GM10847 (cell line): ENCODE results near the gene GPBP1L1.

Experiments used
- POLR2A ChIP-seq: IDR thresholded peaks from 2 replicates; pipeline ENCODE4 v1.6.1; 2011; ENCODE audit not compliant: insufficient read length; ENCODE audit errors: extremely low read depth

The GPBP1L1 gene

GRCh38 chr1:45585110-45585426, 101.3 kb downstream of the GPBP1L1 start:
- TF ChIP-seq POLR2A, result no peak

DNA sequence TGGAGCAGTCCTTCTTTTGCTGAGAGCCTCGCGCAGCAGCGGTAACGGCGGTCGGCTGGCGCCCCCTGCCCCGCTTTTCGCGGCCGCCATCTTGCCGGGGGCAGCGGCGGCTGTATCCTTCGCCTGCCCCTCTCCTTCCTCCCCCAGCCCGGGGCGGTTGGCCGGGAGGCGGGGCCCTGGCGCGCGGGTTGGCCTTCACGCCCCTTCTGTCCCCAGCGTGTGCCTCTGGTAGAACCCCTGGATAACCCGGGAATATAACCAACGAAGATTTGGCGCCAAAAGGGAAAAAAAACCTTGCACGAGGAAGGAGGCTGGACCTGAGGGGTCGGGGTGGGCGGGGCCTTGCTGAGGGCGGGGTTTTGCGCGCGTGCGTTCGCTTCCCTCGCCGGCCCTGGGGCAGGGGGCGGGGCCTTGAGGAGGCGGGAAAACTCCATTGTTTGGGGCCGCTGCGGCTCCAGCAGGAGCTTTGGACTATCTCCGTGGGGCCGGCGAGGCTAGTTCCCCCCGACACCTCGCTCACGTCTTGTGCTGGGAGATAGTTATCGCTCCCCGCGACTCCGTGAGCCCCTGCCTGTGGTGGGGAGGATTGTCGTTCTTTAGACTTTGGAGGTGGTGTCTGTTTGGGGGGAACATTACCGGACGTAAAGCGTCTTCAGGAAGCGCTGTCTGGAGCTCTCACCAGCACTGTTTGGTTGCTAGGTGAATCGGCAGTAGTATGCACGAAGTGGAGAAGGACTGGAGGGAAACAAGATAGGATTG, 101.8 kb downstream of the GPBP1L1 start:
- TF ChIP-seq POLR2A, result no peak

DNA sequence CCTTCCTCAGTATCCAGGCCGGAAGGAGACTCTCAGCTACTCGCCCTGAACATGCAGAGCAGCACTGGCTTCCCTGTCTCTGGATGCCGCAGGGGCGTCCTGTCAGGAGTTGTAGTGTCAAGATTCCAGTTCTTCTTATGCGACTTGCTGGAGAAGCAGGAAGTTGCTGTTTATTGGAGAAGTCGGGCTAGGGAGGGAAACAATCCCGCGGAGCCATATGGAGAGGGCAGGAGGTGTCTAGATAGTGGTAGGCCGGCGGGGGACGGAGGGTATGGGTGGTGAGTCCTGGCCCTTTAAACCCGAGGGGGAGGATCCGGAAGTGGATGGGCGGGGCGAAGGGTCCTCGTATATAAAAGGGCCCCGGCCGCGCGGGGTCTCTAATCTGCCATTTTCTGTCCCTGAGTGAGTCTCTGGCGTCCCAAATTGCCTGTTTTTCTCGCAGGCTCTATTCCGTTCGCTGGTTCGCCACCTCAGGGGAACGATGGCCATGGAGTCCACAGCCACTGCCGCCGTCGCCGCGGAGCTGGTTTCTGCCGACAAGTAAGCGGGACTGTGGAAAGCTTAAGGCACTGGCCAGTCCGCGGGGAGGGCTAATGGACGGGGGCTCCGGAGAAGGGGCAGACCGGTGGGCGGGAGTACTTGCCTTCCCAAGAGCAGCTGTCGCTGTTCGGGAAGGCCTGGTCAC, 102.5 kb downstream of the GPBP1L1 start, which contains the start of gene NASP:
NASP (plus strand) TSS at position 376 of the 685 bp plus-strand sequence; CDS start at position 482, 106 bp downstream.
- peak; percentile 98 for TF ChIP-seq POLR2A

DNA sequence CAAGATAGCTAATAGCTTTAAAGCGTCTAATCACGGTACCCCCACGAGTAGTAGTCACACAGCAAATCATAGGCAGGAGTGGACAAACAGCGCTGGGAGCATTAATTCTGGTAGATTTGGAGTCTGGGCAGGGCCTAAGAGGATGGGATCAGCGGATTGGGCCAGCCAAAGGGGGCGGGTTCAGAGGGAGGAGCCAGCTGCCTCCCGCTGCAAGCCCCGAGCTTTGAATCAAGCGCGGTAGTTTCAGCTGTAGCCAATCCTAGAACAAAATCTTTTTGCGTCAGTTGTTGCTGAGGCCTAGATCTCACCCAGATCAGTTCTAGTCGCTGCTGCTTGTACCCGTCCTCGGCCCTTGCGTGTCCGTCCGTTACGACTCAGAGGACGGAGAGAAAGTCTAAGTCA, 103.1 kb downstream of the GPBP1L1 start:
- no peak for TF ChIP-seq POLR2A
